ENCODE results near the gene UBE2D3. TPM values are rescaled to one million over a fixed set of nuclear protein-coding genes. Genes with fewer than 3 reads are reported as not detected.

Gene UBE2D3
- total RNA-seq, 1 experiment from 2014 or later, result 351 TPM

- CTCF ChIA-PET, result no interaction called here
- Mint-ChIP-seq H3K9me3 (no peaks in the 10 kb centered on the region; the same call in 1 of the 2 replicates), H3K27ac (no peak overlapping the region), H3K27me3 (ENCODE audit: low read depth) (no peaks in the 10 kb centered on the region), H3K4me1 (peaks cover 36% of the 10 kb centered on the region), H3K4me3 (no peak overlapping the region), H3K36me3 (peaks cover 44% of the 10 kb centered on the region)
- POLR2A ChIA-PET, result no interaction called here
- DNase-seq (ENCODE audit: low spot score), result no peak
- ATAC-seq, result no peak
- TF ChIP-seq STAT6 (CRISPR knock-in tag; conservative IDR thresholded peaks at IDR 0.05; ENCODE audit: low read depth) (no peak), ATF2 (CRISPR knock-in tag; IDR thresholded peaks at IDR 0.05; ENCODE audit: borderline replicate concordance, low read depth) (no peak), JAZF1 (CRISPR knock-in tag; IDR thresholded peaks at IDR 0.05) (no peak), ZNF232 (CRISPR knock-in tag; IDR thresholded peaks at IDR 0.05) (no peak), AR (CRISPR knock-in tag; IDR thresholded peaks at IDR 0.05) (no peak), ZSCAN18 (CRISPR knock-in tag; IDR thresholded peaks at IDR 0.05) (no peak), ZNF423 (CRISPR knock-in tag; IDR thresholded peaks at IDR 0.05) (no peak), PRDM15 (CRISPR knock-in tag; IDR thresholded peaks at IDR 0.05) (no peak), ZMAT4 (CRISPR knock-in tag; IDR thresholded peaks at IDR 0.05) (no peak), E2F5 (CRISPR knock-in tag; IDR thresholded peaks at IDR 0.05) (no peak), KAT7 (CRISPR knock-in tag; IDR thresholded peaks at IDR 0.05; ENCODE audit: borderline replicate concordance) (no peak), IRF2 (CRISPR knock-in tag; IDR thresholded peaks at IDR 0.05; ENCODE audit: borderline replicate concordance, low read depth) (no peak), NR3C1 (CRISPR knock-in tag; conservative IDR thresholded peaks at IDR 0.05; ENCODE audit: low read depth) (no peak), ZNF532 (CRISPR knock-in tag; IDR thresholded peaks at IDR 0.05; ENCODE audit: borderline replicate concordance) (no peak), FOXJ3 (CRISPR knock-in tag; IDR thresholded peaks at IDR 0.05; ENCODE audit: borderline replicate concordance) (no peak), TCF7 (CRISPR knock-in tag; IDR thresholded peaks at IDR 0.05; ENCODE audit: low read depth) (no peak), FOXP1 (CRISPR knock-in tag; IDR thresholded peaks at IDR 0.05; ENCODE audit: borderline replicate concordance) (no peak), FOXK1 (CRISPR knock-in tag; IDR thresholded peaks at IDR 0.05) (no peak), CREM (CRISPR knock-in tag; IDR thresholded peaks at IDR 0.05) (no peak)
These were observed 32.4 kb downstream of the UBE2D3 start for GRCh38 chr4:102794999-102795398.
